Measurements from ENCODE around the gene SFN. TPM values are rescaled to one million over a fixed set of nuclear protein-coding genes. Genes with fewer than 3 reads are reported as not detected.

The SFN gene
- total and polyA plus RNA-seq, 2 of the 4 experiments (the other 2 are of a cell fraction): 0.18 to 0.34 TPM

DNA sequence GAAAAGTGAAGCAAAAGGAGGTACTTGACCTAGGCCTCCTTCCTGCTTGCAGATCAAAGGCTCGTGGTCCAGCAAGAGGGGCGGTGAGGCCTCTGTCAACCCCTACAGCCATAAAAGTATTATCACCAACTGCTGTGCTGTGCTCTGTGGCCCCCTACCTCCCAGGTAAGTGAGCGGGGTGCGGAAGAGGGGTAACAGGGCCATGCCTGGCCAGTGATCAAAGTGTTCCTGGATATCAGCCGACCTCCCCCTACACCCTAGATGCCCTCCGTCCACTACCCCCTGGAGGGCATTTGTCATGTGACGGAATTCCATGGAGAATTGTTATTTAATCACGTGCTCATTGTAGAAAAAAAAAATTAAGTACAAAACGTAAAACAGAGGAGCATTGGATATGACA, 10.2 kb upstream of the SFN start:
- peaks cover 58% of the 10 kb centered on the region for H3K36me3 ChIP-seq (ENCODE audit: control insufficient read depth, insufficient read depth, low read length)
- no peak overlapping the region for H3K56ac ChIP-seq (ENCODE audit: extremely low read depth, insufficient read depth, low read length)
- no peak overlapping the region for H3K4me2 ChIP-seq (ENCODE audit: low read depth, low read length)
- H3K9me1 ChIP-seq (ENCODE audit: insufficient read depth, low read length): peaks cover 5% of the 10 kb centered on the region; the same call in 1 of the 2 replicates
- POLR2A ChIA-PET (ENCODE audit: unreplicated experiment): interaction anchor here (0.5 kb wide), 1 partner anchor 63 kb away, joined by 5 read pairs; no protein-coding TSS in a partner anchor
- H4K91ac ChIP-seq (ENCODE audit: insufficient read depth, low read depth, low read length): no peak overlapping the region
- ATAC-seq (ENCODE audit: low read depth): no peak
- H2BK20ac ChIP-seq (ENCODE audit: low read depth, low read length): no peak overlapping the region
- DNase-seq: no peak
- no peak overlapping the region for H2AK9ac ChIP-seq (replicated peaks; ENCODE audit: low read depth, low read length, poor library complexity)
- no peak overlapping the region for H3K18ac ChIP-seq (ENCODE audit: low read depth, low read length)
- BruUV-seq (replicated peaks): no TSS peak
- H2BK120ac ChIP-seq (ENCODE audit: low read depth, low read length): no peak overlapping the region
- H2AFZ ChIP-seq (replicated peaks; ENCODE audit: low read length, poor library complexity): no peak overlapping the region
- peaks cover 8% of the 10 kb centered on the region; the same call in 1 of the 2 replicates for H4K20me1 ChIP-seq (ENCODE audit: insufficient read depth, low read length)
- peaks cover 0 to 11% of the 10 kb centered on the region in 2 experiments; a peak in 1 of 4 replicates for H3K79me1 ChIP-seq (ENCODE audit: low read depth in 1 of 2, low read length in 2 of 2)
- H3K4me1 ChIP-seq (ENCODE audit: control insufficient read depth, insufficient read depth, low read length): peaks cover 10% of the 10 kb centered on the region
- H4K8ac ChIP-seq (ENCODE audit: low read depth in 2 of 2, low read length in 2 of 2): no peak overlapping the region
- no peak overlapping the region for H3K4ac ChIP-seq (ENCODE audit: low read depth, low read length)
- WGBS, 2 experiments (ENCODE audit: extremely low coverage in 2 of 2, insufficient read length in 1 of 2): no CpG with 5 or more reads among the region's 9 CpGs
- no peak overlapping the region for H2BK5ac ChIP-seq (ENCODE audit: low read depth, low read length, poor library complexity, severe bottlenecking)
- H2AK5ac ChIP-seq (ENCODE audit: low read depth, low read length): no peak overlapping the region
- no peak overlapping the region for H3K27ac ChIP-seq (ENCODE audit: insufficient read depth, low read length)
- no peak overlapping the region for H4K5ac ChIP-seq (ENCODE audit: low read depth, low read length)
- TF ChIP-seq BHLHE40 (IDR thresholded peaks at IDR 0.05; ENCODE audit: low read depth, low read length) (no peak), NFE2L2 (IDR thresholded peaks at IDR 0.05; ENCODE audit: low read depth, low read length) (no peak), CEBPB (IDR thresholded peaks at IDR 0.05; ENCODE audit: low read depth, low read length) (no peak), RAD21 (IDR thresholded peaks at IDR 0.05; ENCODE audit: low read length) (no peak), RFX5 (IDR thresholded peaks at IDR 0.05; ENCODE audit: low read depth, low read length) (no peak), MAZ (IDR thresholded peaks at IDR 0.05; ENCODE audit: borderline replicate concordance, low read depth, low read length) (no peak)
- TF ChIP-seq, protein P1, sequence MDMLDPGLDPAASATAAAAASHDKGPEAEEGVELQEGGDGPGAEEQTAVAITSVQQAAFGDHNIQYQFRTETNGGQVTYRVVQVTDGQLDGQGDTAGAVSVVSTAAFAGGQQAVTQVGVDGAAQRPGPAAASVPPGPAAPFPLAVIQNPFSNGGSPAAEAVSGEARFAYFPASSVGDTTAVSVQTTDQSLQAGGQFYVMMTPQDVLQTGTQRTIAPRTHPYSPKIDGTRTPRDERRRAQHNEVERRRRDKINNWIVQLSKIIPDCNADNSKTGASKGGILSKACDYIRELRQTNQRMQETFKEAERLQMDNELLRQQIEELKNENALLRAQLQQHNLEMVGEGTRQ (IDR thresholded peaks at IDR 0.05; ENCODE audit: low read depth, low read length): 0 out of 2 replicates have a peak, but pooled peaks have one; percentile 18
- in situ Hi-C loops (cut with MboI; ENCODE audit: low sequenced_read_pairs) (no loop called here), intact Hi-C loops (cut with micrococcal nuclease) (loop anchor here (1.0 kb wide), 1 partner anchor 26 kb away; no protein-coding TSS in a partner anchor), dilution Hi-C loops (cut with HindIII; ENCODE audit: low sequenced_read_pairs, unreplicated experiment) (no loop called here)
- no peak overlapping the region for H3K14ac ChIP-seq (replicated peaks; ENCODE audit: low read depth, low read length)
- no peaks in the 10 kb centered on the region for H3K27me3 ChIP-seq (ENCODE audit: control insufficient read depth, insufficient read depth, low read length)
- CTCF ChIA-PET: no interaction called here
- no peaks in the 10 kb centered on the region for H3K9me3 ChIP-seq (ENCODE audit: control insufficient read depth, insufficient read depth, low read length)
- no peak overlapping the region for H3K4me3 ChIP-seq (ENCODE audit: insufficient read depth, low read depth, low read length)
- no peak overlapping the region for H2BK15ac ChIP-seq (ENCODE audit: low read depth, low read length)
- no peak overlapping the region for H3K9ac ChIP-seq (ENCODE audit: low read depth, low read length)
- no peak overlapping the region for H3K23ac ChIP-seq (ENCODE audit: low read depth, low read length)
